Stimulated activated CD8-positive, alpha-beta memory T cell treated with anti-CD3 and anti-CD28 coated beads, Interleukin-7, amount 100 ng/mL, for 48 hours (primary cell): ENCODE data around the gene IQSEC1.
A peak's percentile ranks its signal among the peaks of the same experiment; 100 is the strongest.

Experiments
- DNase-seq, 2 donors: peaks; one replicate each; pipeline ENCODE4 v3.0.0-alpha.2; 2020; ENCODE audit warnings: low read depth in 1 of 2; ENCODE audit errors: extremely low read depth in 1 of 2

Gene IQSEC1

GRCh38 chr3:13073326-13074005, at the start of gene IQSEC1:
Gene IQSEC1 (minus strand): TSS chr3:13073429. CDS start chr3:13073014, 415 bp downstream.
- peak; percentile 34 to 69 for DNase-seq

DNA sequence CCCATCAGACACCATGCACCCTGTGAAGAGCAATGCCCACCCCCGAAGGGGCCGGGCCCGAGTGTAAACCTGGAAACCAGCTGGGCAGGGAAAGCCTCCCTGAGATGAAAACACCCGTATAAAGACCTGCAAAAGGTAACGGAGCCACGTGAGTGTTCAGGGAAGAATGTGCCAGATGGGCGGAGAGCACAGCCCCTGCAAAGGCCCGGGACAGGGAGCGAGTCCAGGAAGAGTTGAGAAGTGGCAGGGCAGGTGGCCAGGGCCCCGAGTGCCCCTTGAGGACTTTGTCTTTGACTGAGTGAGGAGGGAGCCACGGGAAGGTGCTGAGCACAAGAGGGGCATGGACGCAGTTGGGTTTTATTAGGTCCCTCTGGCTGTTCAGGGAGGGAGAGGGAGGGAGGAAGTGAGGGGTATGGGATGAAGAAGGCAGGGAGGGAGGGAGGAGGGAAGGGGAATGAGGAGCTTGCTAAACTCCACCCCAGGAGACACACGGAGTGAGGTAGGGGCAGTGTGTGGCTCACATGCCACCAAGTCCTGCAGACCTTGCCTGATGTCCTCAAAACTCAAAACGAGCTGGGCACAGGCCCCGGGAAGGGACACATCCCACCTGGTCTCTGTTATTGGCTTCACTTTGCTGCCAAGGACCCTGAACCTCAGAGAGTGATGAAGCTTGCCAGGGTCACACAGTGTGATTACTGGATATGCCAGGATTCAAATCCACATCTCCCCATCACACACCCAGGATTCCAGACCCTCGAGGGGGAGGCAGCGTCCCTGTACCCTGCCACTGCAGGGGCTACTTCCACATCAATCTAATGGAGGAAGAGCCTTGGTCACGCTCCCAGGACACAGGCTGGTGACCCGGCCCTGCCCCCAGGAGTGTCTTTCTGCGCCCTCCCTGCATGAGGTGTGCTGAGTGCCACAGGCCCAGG, 49.1 kb upstream of the IQSEC1 start:
- DNase-seq, result no peak

DNA sequence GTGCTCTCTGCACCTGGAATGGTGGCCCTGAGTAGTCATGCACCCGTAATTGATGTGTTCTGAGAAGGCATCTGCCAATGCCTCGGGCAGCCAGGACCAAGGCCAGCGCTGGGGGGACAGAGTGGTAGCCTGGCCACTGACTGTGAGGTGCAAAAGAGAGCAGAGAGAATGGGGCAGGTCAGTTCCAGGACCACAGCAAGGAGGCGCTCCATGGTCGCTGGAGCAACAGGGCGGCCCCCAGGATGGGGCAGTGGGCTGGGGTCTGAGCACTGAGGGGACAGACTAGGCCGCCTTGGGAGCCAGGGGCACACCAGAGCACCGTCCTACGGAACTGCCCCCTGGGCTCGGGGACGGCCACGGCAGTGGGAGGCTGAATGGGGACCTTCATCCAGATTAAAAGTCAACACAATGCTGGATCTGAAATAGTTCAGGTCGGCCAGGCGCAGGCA, 48.3 kb upstream of the IQSEC1 start:
- no peak for DNase-seq

DNA sequence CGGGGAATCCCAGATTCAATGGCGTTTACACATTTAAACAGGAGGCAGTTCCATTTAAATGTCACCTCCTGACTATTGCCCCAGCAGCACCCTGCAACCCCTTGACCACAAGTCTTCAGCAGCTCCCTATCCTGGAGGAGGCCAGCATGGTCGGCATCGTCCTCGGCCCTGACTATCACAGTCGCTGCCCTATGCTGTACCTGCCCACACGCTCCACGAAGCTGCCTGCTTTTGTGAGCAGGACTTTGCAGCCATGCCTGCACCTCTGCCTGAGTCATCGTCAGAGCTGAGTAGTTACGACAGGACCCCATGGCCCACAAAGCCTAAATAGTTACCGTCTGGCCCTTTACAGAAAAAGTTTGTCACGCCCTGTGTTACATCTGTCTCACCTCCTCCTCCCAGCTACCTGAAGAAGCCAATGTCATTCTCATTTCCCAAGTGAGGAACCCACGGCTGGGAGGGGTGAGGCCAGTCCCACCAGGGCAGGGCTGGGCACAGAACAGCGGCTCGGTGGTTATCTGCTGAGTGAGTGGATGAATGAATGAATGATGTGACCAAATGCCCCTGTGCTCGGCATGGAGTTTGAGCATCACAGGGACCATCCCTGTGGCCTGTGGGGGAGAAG, 47.8 kb upstream of the IQSEC1 start:
- DNase-seq, result no peak

- DNase-seq, result no peak
Observed at GRCh38 chr3:13120289-13120927, 47.2 kb upstream of the IQSEC1 start.

DNA sequence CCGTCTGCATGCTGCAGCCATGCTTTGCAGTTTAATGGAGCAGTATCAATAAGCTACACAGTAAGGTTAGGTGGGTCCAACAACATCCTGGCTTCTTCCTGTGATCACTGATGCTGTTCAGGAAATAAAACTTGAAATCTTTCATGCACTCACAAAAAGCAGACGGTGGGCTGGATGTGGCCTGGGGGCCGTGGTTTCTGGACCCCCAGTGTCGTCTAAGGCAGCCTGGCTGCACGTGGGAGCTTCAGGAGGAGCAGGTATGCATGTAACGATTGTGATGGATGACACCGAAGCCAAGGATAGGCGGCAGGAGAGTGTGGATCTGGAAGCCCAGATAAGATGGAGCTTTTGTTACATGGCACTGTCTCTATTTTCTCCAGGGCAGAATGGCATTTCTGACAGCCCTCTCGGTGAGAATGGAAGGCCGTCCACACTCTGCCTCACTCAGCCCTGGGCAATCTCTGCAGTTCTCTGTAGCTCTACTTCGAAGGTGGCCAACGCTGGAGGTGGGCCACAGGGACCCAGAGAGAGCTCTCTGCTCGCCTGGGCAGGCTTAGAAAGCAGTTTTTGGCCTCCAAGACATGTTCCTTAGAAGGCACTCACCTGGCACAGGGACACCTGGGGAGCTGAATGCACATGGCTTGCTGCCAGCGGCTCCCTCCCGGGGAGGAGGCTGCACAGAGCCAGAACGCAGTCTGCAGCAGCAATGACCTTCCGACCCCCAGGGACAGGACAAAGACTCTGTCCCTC, 46.4 kb upstream of the IQSEC1 start:
- DNase-seq, result no peak

DNA sequence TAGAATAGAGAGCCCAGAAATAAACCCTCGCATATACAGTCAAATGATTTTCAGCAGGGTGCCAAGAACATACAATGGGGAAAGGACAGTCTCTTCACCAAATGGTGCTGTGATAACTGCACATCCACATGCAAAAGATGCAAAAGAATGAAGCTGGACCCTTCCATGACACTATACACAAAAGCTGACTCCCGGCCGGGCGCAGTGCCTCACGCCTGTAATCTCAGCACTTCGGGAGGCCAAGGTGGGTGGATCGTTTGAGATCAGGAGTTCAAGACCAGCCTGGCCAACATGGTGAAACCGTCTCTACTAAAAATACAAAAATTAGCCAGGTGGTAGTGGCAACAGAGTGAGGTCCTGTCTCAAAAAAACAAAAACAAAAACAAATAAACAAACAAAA, 43.2 kb upstream of the IQSEC1 start:
- DNase-seq, result no peak

GRCh38 chr3:13115991-13116390, 42.8 kb upstream of the IQSEC1 start:
- DNase-seq, result no peak

DNA sequence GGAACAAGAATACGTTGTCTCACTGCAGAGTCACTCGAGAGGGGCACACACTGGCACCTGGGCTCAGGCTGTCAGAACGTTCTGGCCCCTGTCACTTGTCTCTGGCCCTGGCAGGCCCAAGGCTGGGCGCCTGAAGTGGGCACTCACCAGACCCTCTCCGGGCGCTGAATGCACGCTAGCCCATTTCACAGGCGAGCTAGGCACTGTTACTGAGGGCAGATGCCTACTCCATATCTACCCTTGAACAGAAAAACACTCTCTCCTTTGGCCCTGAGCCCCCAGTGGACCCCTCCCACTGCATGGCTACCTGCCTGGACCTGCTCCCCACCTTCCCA, 42.3 kb upstream of the IQSEC1 start:
- no peak for DNase-seq

DNA sequence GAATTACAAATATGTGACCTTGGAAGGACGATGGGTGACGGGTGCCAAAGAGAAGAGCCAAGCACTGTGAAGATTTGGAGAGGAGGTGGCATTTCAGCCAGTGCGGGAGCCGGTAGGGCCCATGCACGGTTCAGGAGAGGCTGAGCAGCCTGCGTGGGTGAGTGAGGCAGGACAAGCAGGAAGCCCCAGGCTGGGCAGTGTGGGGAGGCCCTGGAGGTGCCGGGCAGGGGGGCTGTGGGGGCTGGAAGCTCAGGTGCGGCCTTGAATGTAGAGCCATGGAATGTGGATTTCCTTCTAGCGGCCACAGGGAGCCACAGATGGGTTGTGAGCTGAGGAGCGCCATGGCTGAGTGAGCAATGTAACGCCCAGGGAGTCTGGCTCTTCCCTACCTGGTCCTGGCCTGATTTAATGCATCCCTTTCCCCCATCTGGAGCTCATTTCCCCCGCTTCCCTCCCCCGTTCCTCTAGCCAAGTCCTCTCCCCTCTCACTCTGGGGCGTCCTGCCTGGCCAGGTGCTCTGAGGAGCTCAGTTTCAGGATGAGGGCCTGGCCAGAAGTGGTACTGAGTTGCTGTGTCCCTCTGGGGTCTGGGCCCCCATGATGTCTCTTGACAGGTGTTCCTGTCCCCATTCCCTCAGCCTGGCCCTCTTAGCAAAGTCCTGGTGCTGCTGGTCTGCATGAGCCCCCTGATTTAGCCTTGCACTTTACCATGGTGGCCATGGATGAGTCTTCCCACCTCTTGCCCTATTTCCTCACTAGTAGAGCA, 41.8 kb upstream of the IQSEC1 start:
- DNase-seq, result no peak

GRCh38 chr3:13113346-13114330, 40.4 kb upstream of the IQSEC1 start:
- DNase-seq, result no peak

- no peak for DNase-seq
Observed at GRCh38 chr3:13112521-13113345, 39.5 kb upstream of the IQSEC1 start.

DNA sequence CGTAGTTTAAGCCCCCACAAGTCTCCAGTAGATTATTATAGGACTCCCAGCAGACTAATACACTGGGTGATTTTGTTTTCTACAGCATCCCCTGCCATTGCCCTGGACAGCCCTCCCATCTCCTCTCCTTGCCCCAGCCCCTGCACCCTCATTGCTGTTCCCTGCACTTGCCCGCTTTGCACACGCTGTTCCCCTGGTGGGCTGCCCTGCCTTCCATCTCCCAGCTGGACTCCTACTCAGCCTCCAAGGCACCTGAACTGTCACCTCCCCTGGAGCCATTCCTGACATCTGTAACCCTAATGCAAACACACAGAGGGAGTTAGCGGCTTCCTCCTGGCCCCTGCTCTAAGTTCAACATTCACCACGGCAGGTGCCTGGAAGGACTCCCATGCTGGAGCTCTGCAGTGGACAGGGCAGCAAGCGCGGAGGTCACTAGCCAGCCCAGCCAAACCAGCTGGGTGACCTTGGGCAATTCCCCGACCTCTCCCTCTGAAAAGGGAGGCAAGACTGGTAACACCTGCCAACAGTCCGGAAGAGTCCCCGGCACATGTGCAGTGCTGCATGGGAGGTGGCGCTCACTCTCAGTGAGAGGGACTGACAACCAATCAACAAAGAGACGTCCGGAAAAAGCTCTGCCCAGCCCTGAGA, 38.8 kb upstream of the IQSEC1 start:
- DNase-seq, result no peak

GRCh38 chr3:13111173-13111872, 38.1 kb upstream of the IQSEC1 start:
- DNase-seq, result no peak

DNA sequence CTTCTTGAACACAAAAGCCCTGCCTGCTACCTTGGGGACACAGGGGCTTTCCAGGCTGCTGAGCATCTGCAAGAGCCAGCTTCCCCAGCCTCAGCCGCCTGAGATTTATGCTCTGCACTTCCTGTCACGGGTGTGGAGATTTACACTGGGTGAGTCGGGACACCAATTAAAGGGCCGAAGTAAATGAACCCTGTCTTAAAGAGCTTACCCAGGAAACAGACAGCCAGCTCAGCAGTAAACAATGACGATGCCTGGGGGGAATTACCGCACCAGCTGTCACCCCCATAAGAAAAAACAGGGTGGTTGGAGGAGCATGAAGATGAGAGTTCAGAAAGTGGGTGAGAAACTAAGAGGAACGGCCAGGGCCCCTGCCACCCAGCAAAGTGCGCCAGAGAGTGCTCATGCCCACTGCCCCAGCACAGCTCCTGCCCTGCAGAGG, 37.5 kb upstream of the IQSEC1 start:
- no peak for DNase-seq

DNA sequence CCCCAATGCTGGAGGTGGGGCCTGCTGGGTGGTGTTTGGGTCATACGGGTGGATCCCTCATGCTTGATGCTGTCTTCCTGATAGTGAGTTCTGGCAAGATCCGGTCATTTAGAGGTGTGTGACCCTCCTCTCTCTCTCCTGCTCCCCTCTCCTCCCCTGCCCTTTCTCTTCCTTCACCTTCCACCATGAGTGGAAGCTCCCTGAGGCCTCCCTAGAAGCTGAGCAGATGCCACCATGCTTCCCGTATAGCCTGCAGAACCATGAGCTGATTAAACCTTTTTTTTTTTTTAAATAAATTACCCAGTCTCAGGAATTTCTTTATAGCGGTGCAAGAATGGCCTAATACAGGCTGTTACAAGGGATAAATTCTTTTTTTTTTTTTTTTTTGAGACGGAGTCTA, 36.3 kb upstream of the IQSEC1 start:
- DNase-seq, result no peak

DNA sequence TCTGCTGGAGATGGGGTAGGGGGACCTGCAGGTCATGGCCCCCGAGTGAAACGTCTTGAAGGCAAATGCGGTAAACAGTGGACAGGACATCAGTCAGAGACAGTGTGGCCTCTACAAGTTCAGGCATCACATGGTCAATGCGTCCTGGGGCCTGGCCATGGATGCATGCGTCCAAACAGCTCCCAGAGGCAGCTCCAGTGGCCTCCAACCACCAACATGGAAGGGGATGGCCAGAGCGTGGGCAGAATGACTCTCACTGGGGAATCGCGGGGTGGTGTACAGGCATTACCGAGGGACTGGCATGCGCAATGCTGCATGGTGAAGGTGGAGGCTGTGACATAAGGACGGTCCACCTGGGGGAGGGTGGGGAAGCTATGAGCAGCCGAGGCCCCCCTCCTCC, 35.6 kb upstream of the IQSEC1 start:
- no peak for DNase-seq
